Panc1 (cell line): ENCODE measurements around the gene CDK6. TPM values are rescaled to one million over a fixed set of nuclear protein-coding genes. Genes with fewer than 3 reads are reported as not detected.

Experiments
- ATAC-seq: fragments of 200-7000 bp; cut with Tn5 transposase; 2 replicates; pipeline ENCODE4 v1.9.1; 2020; ENCODE audit warnings: mild to moderate bottlenecking, moderate library complexity
- BruUV-seq: library from RNA; stranded (reverse); fragments of 400-500 nt; replicated peaks from 2 replicates; lab custom pipeline; 2021; lab: Mats Ljungman, UMichigan
- CTCF ChIA-PET: fragments of 300-600 bp; sonication (Branson Sonifier 250); formaldehyde crosslinking; loops from one replicate; lab custom pipeline; 2022; ENCODE audit warnings: antibody characterized with exemption; lab: Charles Lee
- POLR2A ChIA-PET: fragments of 300-600 bp; sonication (Branson Sonifier 250); formaldehyde crosslinking; loops from one replicate; lab custom pipeline; 2022; ENCODE audit warnings: antibody characterized with exemption; lab: Charles Lee
- DNase-seq: peaks from one replicate; pipeline ENCODE4 v3.0.0-alpha.2; 2010; ENCODE audit warnings: low read depth, low spot score
- H3K27ac ChIP-seq: 2 replicates; pipeline ENCODE4 v1.5.1; 2011; ENCODE audit warnings: mild to moderate bottlenecking, low read length, inconsistent platforms
- H3K27me3 ChIP-seq: fragments of 200-500 bp; sonication (Bioruptor generic); 2 replicates; pipeline ENCODE4 v1.6.0; 2014; ENCODE audit warnings: low read length, inconsistent platforms; ENCODE audit not compliant: control insufficient read depth, insufficient read depth
- H3K36me3 ChIP-seq: fragments of 200-500 bp; sonication (Bioruptor generic); 2 replicates; pipeline ENCODE4 v1.5.1; 2014; ENCODE audit warnings: inconsistent platforms, mild to moderate bottlenecking, low read length, moderate library complexity; ENCODE audit not compliant: control insufficient read depth, insufficient read depth
- H3K4me1 ChIP-seq: 2 replicates; pipeline ENCODE4 v1.5.1; 2011; ENCODE audit warnings: inconsistent platforms, mild to moderate bottlenecking, low read length, moderate library complexity; ENCODE audit not compliant: control insufficient read depth, insufficient read depth
- H3K4me3 ChIP-seq, 2 experiments: 2 replicates each; pipeline ENCODE4 v1.5.1; 2011 to 2012; ENCODE audit warnings: low read depth in 2 of 2, low read length in 2 of 2, mild to moderate bottlenecking in 2 of 2, inconsistent platforms in 1 of 2, moderate library complexity in 1 of 2
- H3K9me3 ChIP-seq: fragments of 200-500 bp; sonication (Bioruptor generic); 2 replicates; pipeline ENCODE4 v1.5.1; 2014; ENCODE audit warnings: low read depth, mild to moderate bottlenecking, inconsistent platforms, low read length, moderate library complexity; ENCODE audit not compliant: control insufficient read depth, insufficient read depth
- CTCF ChIP-seq: fragments of 450-650 bp; IDR thresholded peaks from 2 replicates; pipeline ENCODE4 v1.5.1; 2017; ENCODE audit warnings: mild to moderate bottlenecking
- POLR2AphosphoS5 ChIP-seq: IDR thresholded peaks from 2 replicates; pipeline ENCODE4 v1.6.1; 2012; ENCODE audit warnings: mild to moderate bottlenecking, low read depth, low read length, moderate library complexity
- REST ChIP-seq, 2 experiments: IDR thresholded peaks; 2 replicates each; pipeline ENCODE4 v1.6.1; 2011 to 2012; ENCODE audit warnings: low read depth in 2 of 2, control low read depth in 1 of 2, low read length in 1 of 2, mild to moderate bottlenecking in 1 of 2, moderate library complexity in 1 of 2; ENCODE audit not compliant: insufficient read depth in 1 of 2
- SIN3A ChIP-seq: IDR thresholded peaks from 2 replicates; pipeline ENCODE4 v1.6.1; 2012; ENCODE audit warnings: low read depth, mild to moderate bottlenecking, low read length, moderate library complexity, borderline replicate concordance; ENCODE audit not compliant: insufficient read depth
- TCF7L2 ChIP-seq: IDR thresholded peaks from 2 replicates; pipeline ENCODE4 v1.6.1; 2011; ENCODE audit warnings: mild to moderate bottlenecking, low read depth, low read length, inconsistent platforms
- in situ Hi-C: cut with HindIII; loops from 2 replicates; pipeline ENCODE4 v1.10.0; 2016; ENCODE audit warnings: low sequenced_read_pairs, low pct_unique_long_range_greater_than_20kb
- intact Hi-C: fragments of 100-400 bp; cut with micrococcal nuclease; formaldehyde crosslinking; loops from one replicate; pipeline ENCODE4 v1.10.0; 2022; ENCODE audit not compliant: unreplicated experiment
- total RNA-seq: library from RNA; stranded (reverse); gene quantifications from one replicate; pipeline ENCODE4 v1.2.1, GENCODE V29; 2021; ENCODE audit not compliant: unreplicated experiment

CDK6 gene
- total RNA-seq, 1 experiment from 2014 or later: 57.4 TPM

GRCh38 chr7:92725161-92725925, 111.0 kb downstream of the CDK6 start:
- ATAC-seq: no peak
- in situ Hi-C loops (no loop called here), intact Hi-C loops (no loop called here)
- Histone ChIP-seq H3K9me3 (no peaks in the 10 kb centered on the region), H3K27ac (no peak overlapping the region), H3K4me1 (peaks cover 13% of the 10 kb centered on the region), H3K36me3 (0 out of 2 replicates have a peak, but pooled peaks cover 4% of the 10 kb centered on the region), H3K27me3 (no peaks in the 10 kb centered on the region), H3K4me3 (no peak overlapping the region)
- TF ChIP-seq POLR2AphosphoS5 (no peak), TCF7L2 (no peak), CTCF (no peak), REST (IDR thresholded peaks at IDR 0.05; ENCODE audit: insufficient read depth in 1 of 2, low read depth in 2 of 2, low read length in 1 of 2) (no peak), SIN3A (no peak)
- ChIA-PET CTCF (no interaction called here), POLR2A (interaction anchor here (0.6 kb wide), 1 partner anchor 101 kb away, joined by 3 read pairs; no protein-coding TSS in a partner anchor)
- BruUV-seq: no TSS peak
- DNase-seq: no peak

GRCh38 chr7:92723943-92724342, 112.4 kb downstream of the CDK6 start:
- BruUV-seq: no TSS peak
- ATAC-seq: no peak
- Histone ChIP-seq H3K4me1 (peaks cover 23% of the 10 kb centered on the region), H3K27me3 (no peaks in the 10 kb centered on the region), H3K9me3 (no peaks in the 10 kb centered on the region), H3K27ac (no peak overlapping the region), H3K4me3 (no peak overlapping the region), H3K36me3 (0 out of 2 replicates have a peak, but pooled peaks cover 4% of the 10 kb centered on the region)
- TF ChIP-seq REST (IDR thresholded peaks at IDR 0.05; ENCODE audit: insufficient read depth in 1 of 2, low read depth in 2 of 2, low read length in 1 of 2): no peak
- no peak for TF ChIP-seq CTCF
- TF ChIP-seq TCF7L2: no peak
- no peak for TF ChIP-seq SIN3A
- TF ChIP-seq POLR2AphosphoS5: no peak
- ChIA-PET POLR2A (interaction anchor here (0.6 to 0.7 kb wide), 2 partner anchors 62 to 308 kb away, joined by 3 to 6 read pairs; no protein-coding TSS in a partner anchor), CTCF (interaction anchor here (0.6 kb wide), 1 partner anchor 99 kb away, joined by 3 read pairs; no protein-coding TSS in a partner anchor)
- no peak for DNase-seq
- intact Hi-C loops (no loop called here), in situ Hi-C loops (no loop called here)
